Heart right ventricle (tissue), 16 donors: ENCODE data around the gene MICAL2. TPM values are rescaled to one million over a fixed set of nuclear protein-coding genes. Genes with fewer than 3 reads are reported as not detected.

ENCODE experiments used
- ATAC-seq, 8 donors: fragments of 200-7000 bp; cut with Tn5 transposase; one replicate each; pipeline ENCODE4 v1.9.1; 2020; ENCODE audit warnings: mild to moderate bottlenecking in 8 of 8, moderate library complexity in 8 of 8, moderate number of reproducible peaks in 1 of 8
- DNase-seq, 2 donors: peaks; one replicate each; pipeline ENCODE4 v3.0.0-alpha.2; 2020
- H3K27ac ChIP-seq, 10 donors: fragments of 200-600 bp; sonication (generic) in 2 of 10; one replicate each; pipeline versions ENCODE4 v1.5.0 to v1.8.0; 2020 to 2022; ENCODE audit warnings: mild to moderate bottlenecking in 3 of 10
- H3K27me3 ChIP-seq, 7 donors: fragments of 200-600 bp; one replicate each; pipeline ENCODE4 v1.8.0; 2021 to 2022; ENCODE audit warnings: mild to moderate bottlenecking in 2 of 7
- H3K36me3 ChIP-seq, 9 donors: fragments of 200-600 bp; sonication (generic) in 1 of 9; one replicate each; pipeline versions ENCODE4 v1.5.0 to v1.8.0; 2020 to 2022; ENCODE audit warnings: mild to moderate bottlenecking in 2 of 9
- H3K4me1 ChIP-seq, 9 donors: fragments of 200-600 bp; sonication (generic) in 1 of 9; one replicate each; pipeline versions ENCODE4 v1.5.0 to v1.8.0; 2020 to 2022; ENCODE audit warnings: mild to moderate bottlenecking in 4 of 9
- H3K4me3 ChIP-seq, 10 donors: fragments of 200-600 bp; sonication (generic) in 2 of 10; one replicate each; pipeline versions ENCODE4 v1.5.0 to v1.8.0; 2020 to 2022; ENCODE audit warnings: mild to moderate bottlenecking in 7 of 10, moderate library complexity in 2 of 10
- H3K9me3 ChIP-seq, 11 donors: fragments of 200-600 bp in 10 of 11; sonication (generic) in 2 of 11; one replicate each; pipeline versions ENCODE4 v1.5.0 to v1.8.0; 2013 to 2022; ENCODE audit warnings: mild to moderate bottlenecking in 2 of 11, control low read depth in 1 of 11, moderate library complexity in 1 of 11
- CTCF ChIP-seq, 9 donors: fragments of 200-600 bp; sonication (generic) in 2 of 9; IDR thresholded peaks; one replicate each; pipeline versions ENCODE4 v1.5.0 to v1.8.0; 2021 to 2022; ENCODE audit warnings: antibody characterized with exemption in 9 of 9, mild to moderate bottlenecking in 5 of 9, moderate library complexity in 1 of 9
- WGBS, 2 donors: extraction: QIAGEN DNeasy Blood & Tissue Kit; methylation state at CpG; one replicate each; pipeline ENCODE4 v1.1.7; 2013; ENCODE audit warnings: inconsistent platforms in 1 of 2; 5-methylcytosine and 5-hydroxymethylcytosine counted together
- intact Hi-C, 10 donors: fragments of 100-400 bp; cut with DNase I; formaldehyde crosslinking; loops; one replicate each; pipeline versions ENCODE4 v1.11.1 to v1.14.2; 2022
- polyA plus RNA-seq, 2 donors: library from polyadenylated mRNA; stranded (reverse); fragments of 200-250 nt; gene quantifications; one replicate each; pipeline ENCODE4 v1.2.3, GENCODE V29; 2013
- total RNA-seq, 10 donors: library from RNA; stranded (reverse); fragmentation: NEBNext Ultra II Directional in 3 of 10; extraction: Animal tissue kit (Norgen Biotek cat#: 25700) in 3 of 10; gene quantifications; one replicate each; pipeline versions ENCODE4 v1.2.1 to v1.2.4, GENCODE V29; 2021 to 2023
- donor health status: Arrhythmogenic right ventricular cardiomyopathy.
- donor health status: ischemic (EF 13 %, LVEDD 7.1; RV severe dilation, severe dysfunction).
- donor health status: healthy with polysubstance abuse.
- donor health status: DM: no; HTN: yes; CAD: no.
- donor health status: DM: no; HTN: no; CAD: no.
- donor health status: ischemic (EF 25% LVEDD 6.9; RV normal size, moderate dysfunction).
- donor health status: ischemic (EF 25% LVEDD 5.7; RV mildly dilated, moderate dysfunction).
- donor health status: healthy.
- donor health status: DM: yes; HTN: yes; CAD: no.
- donor health status: Ischemic cardiomyopathy.
- donor health status: ischemic (EF 35%, LVEDD 5.7; RV mildly dilated, moderate dysfunction).
- donor health status: nonischemic (EF 11% LVEDD 7.7; RV severe dilation, severe dysfunction).
- donor health status: DM: yes; HTN: yes; CAD: no.
- donor health status: PGD.
- donor health status: ischemic (EF 29% LVEDD 5.4; RV normal size, mild dysfunction).
- donor health status: nonischemic (EF 23%, LVEDD 6.1; RV moderate dilation, normal function).

MICAL2 gene
- total and polyA plus RNA-seq, 12 donors = 32.5 to 95.7 (median 70.5) TPM

GRCh38 chr11:12134236-12134585 is 23.8 kb downstream of the MICAL2 start:
- no peak for TF ChIP-seq CTCF (IDR thresholded peaks at IDR 0.05)
- no peaks in the 10 kb centered on the region for H3K9me3 ChIP-seq
- H3K4me1 ChIP-seq = peaks cover 5 to 94% (median 63%) of the 10 kb centered on the region in 9 donors
- peak overlapping the region in 1 of 10 donors; percentile 51 for H3K27ac ChIP-seq
- 76 to 85% methylated on average over 4 of the region's 4 CpGs for WGBS, 2 donors
- no peaks in the 10 kb centered on the region for H3K27me3 ChIP-seq
- intact Hi-C loops = no loop called here
- H3K4me3 ChIP-seq = no peak overlapping the region
- ATAC-seq (peak in 1 of 8 donors; percentile 34), DNase-seq (no peak)
- peaks cover 0 to 8% (median 0%) of the 10 kb centered on the region in 9 donors for H3K36me3 ChIP-seq

GRCh38 chr11:12135185-12135584 is 24.8 kb downstream of the MICAL2 start:
- no peak for TF ChIP-seq CTCF (IDR thresholded peaks at IDR 0.05)
- no peak for ATAC-seq
- intact Hi-C loops = no loop called here
- Histone ChIP-seq H3K4me3 (no peak overlapping the region), H3K9me3 (no peaks in the 10 kb centered on the region), H3K27ac (no peak overlapping the region), H3K36me3 (peaks cover 0 to 15% (median 0%) of the 10 kb centered on the region in 9 donors), H3K4me1 (peaks cover 5 to 96% (median 73%) of the 10 kb centered on the region in 9 donors), H3K27me3 (no peaks in the 10 kb centered on the region)
- no peak for DNase-seq
- WGBS, 2 donors = 91 to 100% methylated on average over 1 of the region's 1 CpG

- 76 to 85% methylated on average over 12 of the region's 12 CpGs for WGBS, 2 donors
- Histone ChIP-seq H3K27me3 (no peaks in the 10 kb centered on the region), H3K9me3 (no peaks in the 10 kb centered on the region), H3K4me3 (no peak overlapping the region), H3K27ac (peak overlapping the region in 4 of 10 donors; percentile 5 to 46 (median 20)), H3K36me3 (peaks cover 0 to 21% (median 0%) of the 10 kb centered on the region in 9 donors), H3K4me1 (peaks cover 3 to 100% (median 72%) of the 10 kb centered on the region in 9 donors)
- TF ChIP-seq CTCF (IDR thresholded peaks at IDR 0.05) = no peak
- intact Hi-C loops = no loop called here
- ATAC-seq (peak in 1 of 8 donors; percentile 23), DNase-seq (no peak)
Observed at GRCh38 chr11:12137005-12137690, 26.8 kb downstream of the MICAL2 start.

GRCh38 chr11:12137938-12138731 is 27.7 kb downstream of the MICAL2 start:
- TF ChIP-seq CTCF (IDR thresholded peaks at IDR 0.05) = no peak
- H3K9me3 ChIP-seq = no peaks in the 10 kb centered on the region
- H3K4me1 ChIP-seq = peaks cover 2 to 100% (median 64%) of the 10 kb centered on the region in 9 donors
- H3K27me3 ChIP-seq = no peaks in the 10 kb centered on the region
- peak in 4 of 8 donors; percentile 17 to 30 (median 22) for ATAC-seq
- WGBS, 2 donors = 61 to 64% methylated on average over 13 of the region's 13 CpGs
- no peak for DNase-seq
- intact Hi-C loops = no loop called here
- H3K36me3 ChIP-seq = peaks cover 0 to 21% (median 0%) of the 10 kb centered on the region in 9 donors
- H3K27ac ChIP-seq = peak overlapping the region in 6 of 10 donors; percentile 8 to 71 (median 41)
- H3K4me3 ChIP-seq = no peak overlapping the region
